Breast epithelium (tissue), 4 donors: ENCODE data around the gene OTOP2. TPM values are rescaled to one million over a fixed set of nuclear protein-coding genes. Genes with fewer than 3 reads are reported as not detected.

Experiments used
- DNase-seq, 2 donors: peaks; one replicate each; pipeline ENCODE4 v3.0.0-alpha.2; 2019; ENCODE audit warnings: low spot score in 2 of 2
- H3K27ac ChIP-seq, 2 donors: fragments of 200-600 bp; sonication (generic) in 1 of 2; one replicate each; pipeline ENCODE4 v1.5.1; 2016 to 2019; ENCODE audit warnings: mild to moderate bottlenecking in 1 of 2
- H3K27me3 ChIP-seq, 2 donors: fragments of 200-600 bp; sonication (generic) in 1 of 2; one replicate each; pipeline versions ENCODE4 v1.5.1 to v1.6.0; 2017 to 2019; ENCODE audit warnings: control low read depth in 1 of 2, mild to moderate bottlenecking in 1 of 2
- H3K36me3 ChIP-seq: fragments of 200-600 bp; one replicate; pipeline ENCODE4 v1.5.1; 2019
- H3K4me1 ChIP-seq, 2 donors: fragments of 200-600 bp; sonication (generic); one replicate each; pipeline ENCODE4 v1.5.1; 2016 to 2019; ENCODE audit warnings: control low read depth in 1 of 2
- H3K4me3 ChIP-seq, 3 donors: fragments of 200-600 bp; sonication (generic); 1 replicate in 2 of 3; 2 replicates in 1 of 3; pipeline ENCODE4 v1.5.1; 2016 to 2019; ENCODE audit warnings: mild to moderate bottlenecking in 3 of 3, moderate library complexity in 2 of 3
- H3K9me3 ChIP-seq, 2 donors: fragments of 200-600 bp; sonication (generic) in 1 of 2; one replicate each; pipeline ENCODE4 v1.5.1; 2016 to 2019; ENCODE audit warnings: control low read depth in 1 of 2
- CTCF ChIP-seq, 3 donors: fragments of 450-650 bp; IDR thresholded peaks; one replicate each; pipeline ENCODE4 v1.5.1; 2016 to 2017; ENCODE audit warnings: antibody characterized with exemption in 3 of 3, mild to moderate bottlenecking in 3 of 3, moderate library complexity in 3 of 3
- POLR2A ChIP-seq: fragments of 450-650 bp; IDR thresholded peaks from one replicate; pipeline ENCODE4 v1.6.1; 2016; ENCODE audit warnings: antibody characterized with exemption, mild to moderate bottlenecking, moderate library complexity
- POLR2AphosphoS5 ChIP-seq, 3 donors: sonication (generic); formaldehyde crosslinking; IDR thresholded peaks; one replicate each; pipeline ENCODE4 v1.6.1; 2017; ENCODE audit warnings: antibody characterized with exemption in 3 of 3
- intact Hi-C: fragments of 100-400 bp; cut with DNase I; formaldehyde crosslinking; loops from one replicate; pipeline ENCODE4 v1.15.1; 2023; ENCODE audit warnings: low total_unique reads
- total RNA-seq, 3 donors: library from RNA; depleted of rRNA; stranded (reverse); fragments of >200 nt; gene quantifications; one replicate each; pipeline ENCODE4 v1.1.0, GENCODE V29; 2016

The OTOP2 gene
- total RNA-seq, 3 donors from 2014 or later: 0.33 TPM; not detected in 2

GRCh38 chr17:74877592-74878548, 46.2 kb upstream of the OTOP2 start:
- no peaks in the 10 kb centered on the region for H3K9me3 ChIP-seq
- no peak for DNase-seq
- H3K36me3 ChIP-seq: no peaks in the 10 kb centered on the region
- peaks cover 0 to 7% of the 10 kb centered on the region in 2 donors for H3K27me3 ChIP-seq
- intact Hi-C loops: no loop called here
- no peak overlapping the region for H3K27ac ChIP-seq
- H3K4me1 ChIP-seq: no peaks in the 10 kb centered on the region
- no peak overlapping the region for H3K4me3 ChIP-seq
- no peak for TF ChIP-seq CTCF (IDR thresholded peaks at IDR 0.05)
- no peak for TF ChIP-seq POLR2AphosphoS5 (IDR thresholded peaks at IDR 0.05)
- TF ChIP-seq POLR2A: no peak

DNA sequence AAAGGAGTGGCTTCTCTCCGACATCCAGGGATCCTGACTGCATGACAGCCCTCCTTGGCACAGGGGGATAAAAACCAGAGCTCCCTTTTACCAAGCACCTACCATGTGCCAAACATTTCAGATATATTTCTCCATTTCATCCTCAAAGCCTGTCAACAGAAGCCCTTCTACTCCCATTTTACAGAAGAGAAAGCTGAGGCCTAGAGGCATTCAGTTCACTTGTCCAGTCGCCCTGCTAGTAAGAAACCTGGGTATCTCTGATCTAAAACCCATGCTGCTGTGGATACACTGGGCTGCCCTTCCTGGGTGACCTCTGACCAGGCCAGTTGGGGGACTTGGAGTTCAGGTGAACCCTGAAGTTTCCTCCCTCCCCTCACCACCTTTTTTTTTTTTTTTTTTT, 45.4 kb upstream of the OTOP2 start:
- DNase-seq: no peak
- Histone ChIP-seq H3K27me3 (peaks cover 0 to 8% of the 10 kb centered on the region in 2 donors), H3K4me3 (no peak overlapping the region), H3K4me1 (no peaks in the 10 kb centered on the region), H3K27ac (no peak overlapping the region), H3K9me3 (no peaks in the 10 kb centered on the region), H3K36me3 (no peaks in the 10 kb centered on the region)
- TF ChIP-seq POLR2AphosphoS5 (IDR thresholded peaks at IDR 0.05) (no peak), CTCF (IDR thresholded peaks at IDR 0.05) (no peak), POLR2A (no peak)
- intact Hi-C loops: no loop called here

GRCh38 chr17:74879308-74879707, 44.8 kb upstream of the OTOP2 start:
- DNase-seq: no peak
- Histone ChIP-seq H3K9me3 (no peaks in the 10 kb centered on the region), H3K27me3 (peaks cover 0 to 8% of the 10 kb centered on the region in 2 donors), H3K4me3 (no peak overlapping the region), H3K27ac (no peak overlapping the region), H3K36me3 (no peaks in the 10 kb centered on the region), H3K4me1 (no peaks in the 10 kb centered on the region)
- no peak for TF ChIP-seq POLR2AphosphoS5 (IDR thresholded peaks at IDR 0.05)
- TF ChIP-seq POLR2A: no peak
- no peak for TF ChIP-seq CTCF (IDR thresholded peaks at IDR 0.05)
- intact Hi-C loops: no loop called here

DNA sequence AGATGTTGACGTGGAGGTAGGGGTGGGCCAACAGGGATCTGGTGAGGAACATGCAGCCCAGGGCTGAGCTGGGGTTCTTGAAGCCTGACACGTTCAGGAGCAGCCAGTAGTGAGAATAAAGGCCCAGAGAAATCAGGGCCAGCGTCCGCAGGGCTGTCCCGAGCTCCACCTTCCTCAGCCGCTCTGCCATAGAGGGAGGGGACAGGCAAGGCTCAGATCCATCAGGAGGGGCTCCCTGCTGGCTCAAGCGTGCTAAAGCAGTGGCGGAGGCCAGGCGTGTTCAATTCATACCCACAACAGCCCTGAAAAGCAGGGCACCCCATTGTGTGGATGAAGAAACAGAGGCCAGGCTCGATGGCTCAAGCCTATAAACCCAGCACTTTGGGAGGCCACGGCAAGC, 43.0 kb upstream of the OTOP2 start:
- Histone ChIP-seq H3K4me1 (no peaks in the 10 kb centered on the region), H3K4me3 (no peak overlapping the region), H3K36me3 (no peaks in the 10 kb centered on the region), H3K27ac (no peak overlapping the region), H3K9me3 (no peaks in the 10 kb centered on the region), H3K27me3 (peaks cover 0 to 8% of the 10 kb centered on the region in 2 donors)
- no peak for TF ChIP-seq CTCF (IDR thresholded peaks at IDR 0.05)
- no peak for TF ChIP-seq POLR2A
- no peak for TF ChIP-seq POLR2AphosphoS5 (IDR thresholded peaks at IDR 0.05)
- intact Hi-C loops: no loop called here
- no peak for DNase-seq

DNA sequence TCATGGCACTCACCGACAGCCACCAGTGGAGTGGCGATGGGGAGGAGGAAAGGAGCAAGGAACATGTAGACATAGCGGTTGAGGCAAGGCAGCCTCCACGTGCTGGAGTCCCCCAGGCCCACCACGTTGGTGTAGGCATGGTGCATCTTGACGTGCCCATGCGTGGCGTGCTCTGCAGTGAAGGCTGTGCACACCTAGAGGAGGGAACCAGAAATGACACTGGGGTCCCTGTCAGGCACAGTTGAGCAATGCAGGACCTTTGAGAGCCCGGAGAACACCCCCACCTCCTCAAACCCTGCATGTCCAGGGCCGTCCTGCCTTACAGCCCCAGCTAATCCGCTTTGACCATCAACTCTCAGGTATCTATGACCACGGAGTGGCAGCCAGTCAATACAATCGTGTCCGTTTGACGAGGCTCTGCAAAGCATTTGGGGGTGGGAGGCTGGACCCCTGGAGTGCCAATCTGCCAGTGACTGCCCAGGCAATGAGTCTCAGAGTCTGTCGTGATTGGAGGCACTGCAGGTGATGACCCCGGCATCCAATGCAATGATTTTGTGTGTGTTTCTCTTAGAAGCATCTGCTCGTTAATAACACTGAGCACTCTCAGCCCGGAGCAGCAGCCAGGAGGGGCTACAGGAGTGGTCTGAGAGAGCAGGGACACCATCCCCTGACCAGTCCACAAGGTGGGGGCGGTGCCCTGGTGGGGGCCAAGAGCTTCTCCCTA, 41.4 kb upstream of the OTOP2 start:
- H3K27ac ChIP-seq: no peak overlapping the region
- intact Hi-C loops: no loop called here
- TF ChIP-seq CTCF (IDR thresholded peaks at IDR 0.05) (no peak), POLR2AphosphoS5 (IDR thresholded peaks at IDR 0.05) (no peak), POLR2A (no peak)
- no peak overlapping the region for H3K4me3 ChIP-seq
- DNase-seq: no peak
- H3K36me3 ChIP-seq: no peaks in the 10 kb centered on the region
- H3K9me3 ChIP-seq: no peaks in the 10 kb centered on the region
- H3K4me1 ChIP-seq: no peaks in the 10 kb centered on the region
- H3K27me3 ChIP-seq: peaks cover 0 to 8% of the 10 kb centered on the region in 2 donors
